H1 (cell line): Measurements from ENCODE around the gene NF1. TPM values are rescaled to one million over a fixed set of nuclear protein-coding genes. Genes with fewer than 3 reads are reported as not detected.
"Not testable (repeated sequence)": the region's sequence is repeated elsewhere in the genome, so short reads cannot be mapped to it uniquely, and the experiment has no call there.

ENCODE experiments used
- CTCF ChIA-PET: fragments of 300-600 bp; sonication (Branson Sonifier 250); formaldehyde crosslinking; loops from one replicate; lab custom pipeline; 2021; ENCODE audit not compliant: partially characterized antibody; lab: Charles Lee
- POLR2A ChIA-PET: fragments of 300-600 bp; sonication (Branson Sonifier 250); formaldehyde crosslinking; loops from one replicate; lab custom pipeline; 2021; ENCODE audit warnings: inconsistent platforms; ENCODE audit not compliant: partially characterized antibody; lab: Charles Lee
- DNase-seq, 2 experiments: peaks; one replicate each; pipeline versions ENCODE4 v3.0.0 to v3.0.0-alpha.2; 2010 to 2022; ENCODE audit warnings: low spot score in 2 of 2, low read depth in 1 of 2, mixed read lengths in 1 of 2
- FAIRE-seq: peaks from 2 replicates; lab custom pipeline; 2011; peaks lifted over from hg19 to GRCh38; lab: Jason Lieb, UNC
- H2AFZ ChIP-seq: 2 replicates; pipeline ENCODE4 v1.8.1; 2012; ENCODE audit warnings: low read length, inconsistent platforms
- H2AK5ac ChIP-seq: 2 replicates; pipeline ENCODE4 v1.6.1; 2013; ENCODE audit warnings: low read depth, low read length
- H2BK120ac ChIP-seq: replicated peaks from 2 replicates; pipeline ENCODE3; 2013; ENCODE audit warnings: low read depth, low read length, inconsistent platforms
- H2BK12ac ChIP-seq: 2 replicates; pipeline ENCODE4 v1.6.1; 2013; ENCODE audit warnings: low read depth, low read length
- H2BK15ac ChIP-seq: 2 replicates; pipeline ENCODE4 v1.6.1; 2013; ENCODE audit warnings: low read length
- H2BK20ac ChIP-seq: 2 replicates; pipeline ENCODE4 v1.6.1; 2013; ENCODE audit warnings: low read length
- H2BK5ac ChIP-seq: 2 replicates; pipeline ENCODE4 v1.6.1; 2013; ENCODE audit warnings: low read depth, low read length
- H3K14ac ChIP-seq: 2 replicates; pipeline ENCODE4 v1.6.1; 2013; ENCODE audit warnings: inconsistent platforms; ENCODE audit not compliant: insufficient read length
- H3K18ac ChIP-seq: 2 replicates; pipeline ENCODE4 v1.6.1; 2013; ENCODE audit warnings: low read length; ENCODE audit errors: extremely low read depth
- H3K23ac ChIP-seq: 2 replicates; pipeline ENCODE4 v1.6.1; 2013; ENCODE audit warnings: inconsistent platforms; ENCODE audit not compliant: insufficient read length
- H3K23me2 ChIP-seq: 2 replicates; pipeline ENCODE4 v1.6.1; 2013; ENCODE audit warnings: low read depth, low read length
- H3K27ac ChIP-seq: 2 replicates; pipeline ENCODE4 v1.6.1; 2011; ENCODE audit warnings: low read depth, low read length, inconsistent platforms
- H3K27me3 ChIP-seq, 4 experiments: replicated peaks in 1 of 4; 1 replicate in 1 of 4; 2 replicates in 3 of 4; pipeline versions ENCODE4 v1.6.1 to v1.8.1; 2011 to 2013; ENCODE audit warnings: low read length in 3 of 4, mild to moderate bottlenecking in 3 of 4, inconsistent platforms in 2 of 4, mixed read lengths in 2 of 4, moderate library complexity in 1 of 4; ENCODE audit not compliant: control insufficient read depth in 3 of 4, insufficient read depth in 3 of 4; ENCODE audit errors: extremely low read depth in 1 of 4
- H3K36me3 ChIP-seq, 4 experiments: 2 replicates each; pipeline versions ENCODE4 v1.6.1 to v1.8.1; 2011 to 2013; ENCODE audit warnings: mild to moderate bottlenecking in 4 of 4, low read length in 3 of 4, moderate library complexity in 2 of 4, control low read depth in 1 of 4, inconsistent platforms in 1 of 4; ENCODE audit not compliant: insufficient read depth in 4 of 4, control insufficient read depth in 2 of 4
- H3K4ac ChIP-seq: replicated peaks from 2 replicates; pipeline ENCODE3; 2013; ENCODE audit warnings: low read length, low read depth, mixed read lengths, inconsistent platforms; ENCODE audit not compliant: insufficient read length
- H3K4me1 ChIP-seq, 4 experiments: replicated peaks in 1 of 4; 1 replicate in 1 of 4; 2 replicates in 3 of 4; pipeline versions ENCODE4 v1.6.1 to v1.8.1; 2011 to 2013; ENCODE audit warnings: low read length in 3 of 4, inconsistent platforms in 2 of 4, mixed read lengths in 1 of 4; ENCODE audit not compliant: insufficient read depth in 4 of 4, control insufficient read depth in 3 of 4
- H3K4me2 ChIP-seq, 2 experiments: 2 replicates each; pipeline versions ENCODE4 v1.6.1 to v1.8.1; 2011 to 2013; ENCODE audit warnings: low read depth in 2 of 2, low read length in 2 of 2, control low read depth in 1 of 2, inconsistent platforms in 1 of 2, mild to moderate bottlenecking in 1 of 2; ENCODE audit not compliant: insufficient read depth in 1 of 2
- H3K4me3 ChIP-seq, 4 experiments: fragments of 200-600, 300-600 bp in 1 of 4; sonication (generic), shearing (Covaris generic), sonication (Bioruptor Twin) in 1 of 4; 2 replicates each; pipeline versions ENCODE4 v1.5.1 to v1.8.1; 2011 to 2016; ENCODE audit warnings: low read length in 4 of 4, low read depth in 3 of 4, control low read depth in 2 of 4, inconsistent platforms in 2 of 4, mild to moderate bottlenecking in 2 of 4, mixed read lengths in 1 of 4, moderate library complexity in 1 of 4; ENCODE audit not compliant: insufficient read depth in 2 of 4; ENCODE audit errors: extremely low read depth in 1 of 4
- H3K56ac ChIP-seq: replicated peaks from 2 replicates; pipeline ENCODE3; 2013; ENCODE audit warnings: low read depth, mild to moderate bottlenecking, mixed read lengths, low read length, inconsistent platforms; ENCODE audit not compliant: insufficient read length
- H3K79me1 ChIP-seq: 2 replicates; pipeline ENCODE4 v1.6.1; 2013; ENCODE audit warnings: low read depth, low read length, control low read depth
- H3K79me2 ChIP-seq, 2 experiments: 2 replicates each; pipeline versions ENCODE4 v1.6.1 to v1.8.1; 2012 to 2013; ENCODE audit warnings: low read length in 2 of 2, mild to moderate bottlenecking in 2 of 2, inconsistent platforms in 1 of 2; ENCODE audit not compliant: insufficient read depth in 2 of 2, control insufficient read depth in 1 of 2
- H3K9ac ChIP-seq, 4 experiments: replicated peaks in 1 of 4; 1 replicate in 1 of 4; 2 replicates in 3 of 4; pipeline versions ENCODE4 v1.6.1 to v1.8.1; 2011 to 2013; ENCODE audit warnings: low read depth in 3 of 4, low read length in 3 of 4, control low read depth in 2 of 4, mild to moderate bottlenecking in 2 of 4, moderate library complexity in 2 of 4, inconsistent platforms in 1 of 4; ENCODE audit errors: extremely low read depth in 1 of 4
- H3K9me3 ChIP-seq, 2 experiments: 2 replicates each; pipeline versions ENCODE4 v1.6.1 to v1.8.1; 2012 to 2013; ENCODE audit warnings: mild to moderate bottlenecking in 2 of 2, moderate library complexity in 2 of 2, control low read depth in 1 of 2, inconsistent platforms in 1 of 2, low read depth in 1 of 2, low read length in 1 of 2, mixed read lengths in 1 of 2; ENCODE audit not compliant: insufficient read depth in 2 of 2
- H4K20me1 ChIP-seq, 2 experiments: replicated peaks in 1 of 2; 2 replicates each; pipeline versions ENCODE3 to v1.8.1; 2011 to 2013; ENCODE audit warnings: inconsistent platforms in 2 of 2, low read length in 2 of 2, mild to moderate bottlenecking in 1 of 2; ENCODE audit not compliant: insufficient read depth in 2 of 2, control insufficient read depth in 1 of 2
- H4K5ac ChIP-seq: 2 replicates; pipeline ENCODE4 v1.6.1; 2013; ENCODE audit warnings: low read length, low read depth, mixed read lengths, inconsistent platforms; ENCODE audit not compliant: insufficient read length
- H4K8ac ChIP-seq: 2 replicates; pipeline ENCODE4 v1.8.0; 2013; ENCODE audit warnings: mild to moderate bottlenecking, moderate library complexity, low read length, inconsistent platforms; ENCODE audit not compliant: insufficient read depth; ENCODE audit errors: extremely low read depth
- H4K91ac ChIP-seq: replicated peaks from 2 replicates; pipeline ENCODE3; 2013; ENCODE audit warnings: low read length, mixed read lengths, inconsistent platforms; ENCODE audit not compliant: insufficient read length
- WGBS, 2 experiments: shearing (Covaris generic) in 1 of 2; methylation state at CpG; one replicate each; pipeline versions ENCODE4 v1.1.6 to v1.1.7; 2013 to 2015; ENCODE audit warnings: low lambda C conversion rate in 2 of 2, mixed read lengths in 2 of 2, inconsistent platforms in 1 of 2, low coverage in 1 of 2, missing lambda C conversion rate in 1 of 2; ENCODE audit not compliant: insufficient replicate concordance in 2 of 2, insufficient coverage in 1 of 2, insufficient read length in 1 of 2; ENCODE audit errors: extremely low coverage in 1 of 2, missing lambda C conversion rate in 1 of 2; 5-methylcytosine and 5-hydroxymethylcytosine counted together
- polyA plus RNA-seq, 7 experiments: library from polyadenylated mRNA; depleted of rRNA in 3 of 7; stranded (reverse) in 5 of 7; unstranded in 2 of 7; fragments of >200 nt in 5 of 7; fragments of 200-250 nt in 2 of 7; gene quantifications; 1 replicate in 5 of 7; 2 replicates in 1 of 7; 4 replicates in 1 of 7; pipeline versions ENCODE4 v1.2.1 to v1.2.3, GENCODE V29; 2011 to 2013; ENCODE audit warnings: missing spikeins in 2 of 7, mixed read lengths in 2 of 7
- total RNA-seq: library from RNA; stranded (reverse); fragmentation: NEBNext Ultra II Directional; extraction: Animal tissue kit (Norgen Biotek cat#: 25700); gene quantifications from 2 replicates; pipeline ENCODE4 v1.2.1, GENCODE V29; 2021

NF1 gene
- total and polyA plus RNA-seq, 2 of the 8 experiments (the other 6 are each of a cell fraction or from before 2014, with no cell fraction given), result 19.3 to 29.6 TPM

GRCh38 chr17:31156864-31157263 lies 62.1 kb downstream of the NF1 start:
- H3K4me3 ChIP-seq, H3K23me2 ChIP-seq, H4K5ac ChIP-seq, H3K56ac ChIP-seq, H2BK120ac ChIP-seq, H2AFZ ChIP-seq, H3K79me2 ChIP-seq, FAIRE-seq, H3K14ac ChIP-seq, H3K18ac ChIP-seq, H3K27ac ChIP-seq, H2BK12ac ChIP-seq, H3K36me3 ChIP-seq, H2BK5ac ChIP-seq, H4K20me1 ChIP-seq, POLR2A ChIA-PET, H4K8ac ChIP-seq, H3K79me1 ChIP-seq, H3K9ac ChIP-seq, H3K4me1 ChIP-seq, H3K4ac ChIP-seq, H3K23ac ChIP-seq, H2BK20ac ChIP-seq, H2AK5ac ChIP-seq, H4K91ac ChIP-seq, H2BK15ac ChIP-seq, DNase-seq, H3K4me2 ChIP-seq, H3K9me3 ChIP-seq, H3K27me3 ChIP-seq: not testable (repeated sequence)
- 94% methylated on average over 6 of the region's 6 CpGs; no CpG with 5 or more reads in 1 of the 2 experiments for WGBS, 2 experiments
- CTCF ChIA-PET, result interaction anchor here (1.5 kb wide), 1 partner anchor 96 kb away, joined by 3 read pairs; no protein-coding TSS in a partner anchor
